C1 segment of cervical spinal cord (tissue), 14 donors: ENCODE results near the gene C19orf18.
"Not testable (repeated sequence)": the region's sequence is repeated elsewhere in the genome, so short reads cannot be mapped to it uniquely, and the experiment has no call there.

ENCODE experiments used
- DNase-seq, 14 donors: peaks; one replicate each; lab custom pipeline; 2025; lab: John Stamatoyannopoulos, UW

C19orf18 gene

DNA sequence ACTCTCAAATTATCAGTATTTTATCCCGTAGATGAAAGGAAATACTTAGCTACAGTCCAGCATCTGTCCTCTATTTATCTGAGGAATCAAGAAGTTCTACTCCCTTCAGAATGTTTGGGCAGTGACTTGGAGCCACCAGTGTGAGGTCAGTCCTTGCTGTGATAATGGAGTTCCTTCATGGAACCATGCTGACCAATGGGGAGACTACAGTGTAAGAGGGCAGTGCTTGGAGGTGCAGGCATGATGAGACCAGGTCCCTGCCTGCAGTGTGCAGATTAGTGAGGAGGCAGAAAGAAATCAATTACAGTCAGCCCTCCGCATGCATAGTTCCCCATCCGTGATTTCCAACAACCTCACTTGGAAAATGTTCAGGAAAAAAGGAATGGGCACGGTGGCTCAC lies at the start of gene C19orf18:
Gene C19orf18, minus strand, starts transcription at position 101 of the 400 bp plus-strand sequence. CDS start 102 bp downstream, outside the sequence.
- DNase-seq = no peak

DNA sequence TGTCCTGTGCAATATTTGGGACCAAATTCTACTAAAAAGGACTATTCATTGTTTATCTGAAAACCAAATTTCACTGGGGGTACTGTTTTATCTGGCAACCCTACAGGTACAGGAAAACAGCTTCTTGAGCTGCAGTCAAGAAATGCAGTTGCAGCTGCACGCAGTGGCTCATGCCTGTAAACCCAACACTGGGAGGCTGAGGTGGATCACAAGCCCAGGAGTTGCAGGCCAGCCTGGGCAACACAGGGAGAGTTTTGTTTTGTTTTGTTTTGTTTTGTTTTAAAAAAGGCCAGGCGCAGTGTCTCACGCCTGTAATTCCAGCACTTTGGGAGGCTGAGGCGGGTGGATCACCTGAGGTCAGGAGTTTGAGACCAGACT lies 47.9 kb upstream of the C19orf18 start:
- no peak for DNase-seq

DNA sequence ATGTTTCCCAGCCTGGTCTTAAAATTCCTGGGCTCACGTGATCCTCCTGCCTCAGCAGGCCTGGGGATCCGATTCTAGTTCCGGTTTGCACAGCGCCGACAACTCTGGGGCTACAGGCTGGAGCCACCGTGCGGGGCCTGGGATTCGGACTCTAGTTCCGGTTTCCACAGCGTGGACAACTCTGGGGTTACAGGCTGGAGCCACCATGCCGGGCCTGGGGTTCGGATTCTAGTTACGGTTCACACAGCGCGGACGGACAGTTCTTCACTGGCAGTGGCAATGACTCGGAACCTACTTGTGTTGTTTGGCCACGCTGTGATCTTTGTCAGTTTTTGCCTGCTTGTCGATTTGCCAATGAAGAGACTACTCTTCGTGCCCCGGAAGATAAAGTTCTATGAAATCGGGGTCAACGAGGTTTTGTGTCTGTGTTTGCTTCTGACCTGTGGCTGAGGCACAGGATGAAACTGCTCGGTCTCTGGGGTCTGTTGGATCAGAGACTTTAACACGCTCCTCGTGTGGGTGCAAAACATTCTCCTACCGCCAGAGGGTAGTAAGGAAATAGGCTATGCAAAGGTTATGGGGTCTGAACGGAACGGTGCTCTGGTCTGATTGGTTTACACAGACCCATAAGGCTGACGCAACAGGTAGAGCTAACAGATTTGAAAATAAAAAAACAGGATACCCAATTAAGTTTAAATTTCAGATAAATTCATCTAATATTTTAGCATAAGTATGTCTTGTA lies 47.4 kb upstream of the C19orf18 start:
- peak in 11 of 14 donors; percentile 4 to 58 (median 14) for DNase-seq

DNA sequence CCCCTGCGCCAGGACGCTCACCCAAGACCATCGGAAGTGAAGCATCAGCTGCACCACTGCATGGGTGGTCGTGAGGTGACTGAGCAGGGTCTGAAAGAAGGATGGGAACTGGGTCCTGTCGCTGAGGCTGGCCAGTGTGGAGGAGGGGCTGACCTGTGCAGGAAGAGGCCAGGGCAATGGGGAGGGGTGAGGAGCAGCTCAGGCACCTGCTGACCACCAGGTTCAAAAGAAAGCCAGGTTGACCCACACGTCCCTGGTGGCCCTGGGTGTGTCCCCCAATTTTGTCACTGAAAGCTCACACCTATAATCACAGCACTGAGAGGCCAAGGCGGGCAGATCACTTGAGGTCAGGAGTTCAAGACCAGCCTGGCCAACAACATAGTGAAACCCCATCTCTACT lies 45.8 kb upstream of the C19orf18 start:
- DNase-seq = no peak

DNA sequence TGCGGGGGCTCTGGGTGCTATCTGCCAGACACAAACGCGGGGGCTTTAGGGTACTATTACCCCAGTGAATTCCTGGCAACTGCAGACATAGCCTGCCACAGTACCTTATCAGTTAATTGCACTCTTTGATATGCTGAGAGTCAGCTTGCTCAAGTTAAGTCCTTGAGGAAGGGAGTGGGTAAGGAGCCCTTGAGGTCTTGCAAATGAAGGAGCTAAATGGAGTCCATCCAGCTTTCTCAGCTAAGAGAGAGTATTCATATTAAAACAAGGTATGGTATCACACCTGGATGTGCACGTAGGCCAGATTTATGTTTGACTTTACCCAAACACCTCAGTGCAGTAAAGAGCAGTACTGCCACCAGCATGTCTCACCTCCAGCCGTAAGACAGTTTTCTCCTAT lies 39.8 kb upstream of the C19orf18 start:
- DNase-seq = no peak

DNA sequence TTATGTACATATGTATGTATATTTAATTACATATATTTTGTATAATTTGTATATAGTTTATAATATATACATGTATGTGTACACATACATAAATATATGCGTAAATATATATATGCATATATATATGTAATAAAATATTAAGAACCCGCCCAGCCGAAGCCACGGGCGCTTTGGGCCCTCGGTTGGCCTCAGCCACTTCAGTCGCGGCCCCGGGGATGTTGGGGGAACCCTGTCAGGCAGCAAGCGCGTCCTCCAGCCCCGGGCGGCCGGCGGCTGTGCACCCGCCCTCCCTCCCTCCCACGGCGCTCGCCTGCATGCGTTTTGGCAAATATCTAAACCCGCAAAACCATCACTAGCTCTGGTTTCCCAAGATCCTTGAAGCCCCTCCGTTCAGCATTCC lies 36.2 kb upstream of the C19orf18 start:
- DNase-seq = no peak

DNA sequence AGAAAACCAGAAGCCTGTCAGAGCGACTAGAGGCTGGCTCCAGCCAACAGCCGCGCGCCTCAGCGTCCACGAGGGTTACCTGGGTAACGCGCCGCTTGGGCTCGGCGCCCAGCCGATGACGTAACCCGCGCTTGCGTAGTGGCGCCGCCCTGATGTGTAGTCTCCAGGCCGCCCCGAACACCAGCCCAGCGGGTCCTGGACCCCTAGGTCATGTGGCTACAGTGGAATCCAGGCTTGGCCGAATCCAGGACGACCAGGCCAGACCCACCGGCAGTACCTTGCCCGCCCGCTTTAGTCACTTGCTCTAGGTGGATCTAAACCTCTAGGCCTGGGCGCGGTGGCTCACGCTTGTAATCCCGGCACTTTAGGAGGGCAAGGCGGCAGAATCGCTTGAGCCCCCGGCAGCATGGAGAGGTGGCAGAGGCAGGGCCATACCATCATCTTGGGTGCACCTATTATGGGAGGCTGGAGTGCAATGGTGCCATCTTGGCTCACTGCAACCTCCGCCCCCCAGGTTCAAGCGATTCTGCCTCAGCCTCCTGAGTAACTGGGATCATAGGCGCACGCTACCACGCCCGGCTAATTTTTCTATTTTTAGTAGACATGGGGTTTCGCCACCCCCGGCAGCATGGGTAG lies 35.5 kb upstream of the C19orf18 start:
- peak; percentile 20 to 93 (median 82) for DNase-seq

DNA sequence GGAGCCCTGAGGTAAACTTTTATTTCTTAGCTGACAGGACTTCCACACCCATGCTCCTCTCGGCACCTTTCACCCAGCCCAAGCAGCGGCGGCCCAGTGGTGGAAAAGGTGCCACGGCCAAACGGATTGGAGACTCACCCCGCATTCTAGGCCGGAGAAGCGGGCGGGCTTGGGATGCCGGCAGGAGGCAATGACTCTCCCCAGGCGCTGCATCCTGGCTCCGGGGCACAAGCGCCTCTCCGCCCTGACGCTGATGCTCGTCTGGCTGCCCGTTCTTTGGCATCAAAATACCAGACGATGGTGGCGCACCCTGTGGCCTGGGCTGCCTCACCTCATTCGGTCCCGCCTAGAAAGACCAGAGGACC lies 34.9 kb upstream of the C19orf18 start:
- DNase-seq = no peak

DNA sequence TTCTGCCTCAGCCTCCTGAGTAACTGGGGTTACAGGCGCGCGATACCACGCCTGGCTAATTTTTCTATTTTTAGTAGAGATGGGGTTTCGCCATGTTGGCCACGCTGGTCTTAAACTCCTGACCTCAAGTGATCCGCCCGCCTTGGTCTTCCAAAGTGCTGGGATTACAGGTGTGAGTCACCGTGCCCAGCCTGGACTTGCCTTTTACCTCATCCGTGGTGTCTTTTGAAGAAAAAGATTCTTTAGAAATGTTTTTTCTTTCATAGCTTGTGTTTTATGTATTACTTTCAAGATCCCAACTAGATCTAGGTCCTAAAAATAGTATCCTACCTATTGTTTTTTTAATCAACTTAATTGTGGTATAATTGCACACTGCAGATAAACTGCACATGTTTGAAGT lies 34.5 kb upstream of the C19orf18 start:
- DNase-seq = not testable (repeated sequence)

DNA sequence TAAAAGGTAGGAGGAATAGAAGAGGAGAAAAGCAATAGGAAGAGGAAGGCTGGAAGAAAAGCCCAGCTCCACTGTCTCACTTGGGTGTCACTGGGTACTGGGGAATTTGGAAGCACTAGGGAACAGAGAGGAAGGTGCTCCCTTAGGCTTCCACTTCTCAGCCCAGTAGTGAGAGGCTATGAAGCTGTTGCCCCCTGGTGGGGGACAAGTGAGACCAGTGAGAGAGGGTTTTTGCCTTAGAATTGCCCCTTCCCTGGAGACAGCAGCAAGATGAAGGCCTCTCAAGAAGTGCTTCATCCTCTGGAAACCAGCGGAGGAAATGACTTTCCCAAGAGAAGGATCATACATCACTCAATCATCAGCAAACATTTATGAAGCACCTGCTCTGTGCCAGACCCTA lies 33.0 kb upstream of the C19orf18 start:
- no peak for DNase-seq

DNA sequence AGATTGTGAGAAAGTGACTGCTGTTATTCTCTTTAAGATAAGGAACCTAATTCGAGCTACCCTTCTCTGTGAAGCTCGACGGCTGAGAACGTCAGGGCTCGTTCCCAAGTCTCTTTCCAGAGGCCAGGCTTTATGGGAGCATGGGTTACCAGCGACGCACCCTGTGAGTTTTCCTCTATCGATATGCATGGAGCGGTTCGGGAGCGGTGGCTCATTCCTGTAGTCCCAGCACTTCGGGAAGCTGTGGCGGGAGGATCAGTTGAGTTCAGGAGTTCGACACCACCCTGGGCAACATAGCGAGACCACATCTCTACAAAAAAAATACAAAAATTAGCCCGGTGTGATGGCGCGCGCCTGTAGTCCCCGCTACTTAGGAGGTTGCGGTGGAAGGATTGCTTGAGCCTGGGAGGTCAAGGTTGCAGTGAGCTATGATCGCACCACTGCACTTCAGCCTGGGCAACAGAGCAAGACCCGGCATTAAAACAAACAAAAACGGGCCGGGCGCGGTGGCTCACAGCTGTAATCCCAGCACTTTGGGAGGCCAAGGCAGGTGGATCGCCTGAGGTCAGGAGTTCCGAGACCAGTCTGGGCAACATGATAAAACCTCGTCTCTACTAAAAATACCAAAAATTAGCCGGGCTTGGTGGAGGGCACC lies 29.0 kb upstream of the C19orf18 start:
- DNase-seq = peak in 1 of 14 donors; percentile 32

DNA sequence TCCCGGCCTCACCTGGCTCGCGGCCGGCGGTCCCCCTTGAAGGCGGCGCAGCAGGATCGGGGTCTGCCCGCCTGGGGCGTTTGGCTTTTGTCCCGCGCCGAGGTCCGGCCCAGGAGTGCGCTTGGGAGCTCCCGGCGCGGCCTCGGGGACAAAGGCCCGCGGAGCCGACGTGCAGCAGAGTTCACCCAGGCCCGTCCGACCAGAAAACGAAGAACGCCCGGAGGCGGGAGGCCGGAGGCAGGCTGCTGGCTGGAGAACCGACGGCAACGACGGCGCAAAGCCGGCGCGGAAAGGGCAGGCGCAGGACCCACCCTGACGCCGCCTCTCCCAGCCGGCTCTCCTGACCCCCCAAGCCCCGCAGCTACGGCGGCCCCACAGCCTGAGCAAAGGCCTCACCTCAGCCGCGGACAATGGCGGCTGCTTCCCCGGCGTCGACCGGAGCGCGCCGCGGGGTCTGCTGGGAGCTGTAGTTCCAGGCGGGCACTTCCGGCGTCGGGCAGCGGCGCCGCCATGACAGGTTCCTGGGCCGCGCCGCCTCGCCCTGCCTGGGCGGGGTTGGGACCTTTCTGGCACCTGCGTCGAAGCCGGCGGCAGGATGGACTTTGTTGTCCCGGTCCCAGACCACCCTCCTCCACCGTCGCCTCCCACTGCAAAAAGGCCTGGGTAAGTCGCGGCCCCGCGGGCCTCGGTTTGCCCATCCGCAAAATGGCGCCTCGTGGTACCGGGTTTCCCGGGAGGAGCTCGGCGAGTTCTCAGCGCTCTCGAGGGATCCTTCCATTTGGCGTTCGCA lies 28.2 kb upstream of the C19orf18 start, which contains the start of gene ZNF606:
Gene ZNF606, minus strand, starts transcription at position 437 of the 790 bp plus-strand sequence. CDS start 1,501 bp downstream, outside the sequence.
- DNase-seq = peak; percentile 15 to 89 (median 78)

DNA sequence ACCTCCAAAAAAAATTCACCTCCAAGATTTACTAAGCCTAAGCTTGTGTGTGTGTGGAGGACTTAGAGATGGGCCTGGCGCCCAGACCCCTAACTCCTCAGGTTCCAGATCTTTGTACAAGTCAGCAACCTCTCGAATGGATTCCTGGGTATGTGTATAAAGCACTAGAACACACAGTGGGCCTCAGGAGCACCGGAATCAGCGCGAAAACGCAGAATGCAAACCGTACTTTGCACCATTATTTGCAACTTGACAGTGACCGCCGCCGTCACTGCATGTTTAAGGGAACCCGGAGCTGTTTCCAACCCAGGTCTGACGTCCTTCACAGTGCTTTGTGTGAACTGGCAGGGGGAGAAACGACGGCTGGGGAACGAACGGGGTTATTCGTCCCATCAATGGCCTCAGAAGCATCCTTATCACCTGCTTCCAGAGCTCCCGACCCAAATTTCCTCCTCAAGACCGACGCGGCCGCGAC lies 27.6 kb upstream of the C19orf18 start:
- peak in 1 of 14 donors; percentile 58 for DNase-seq

DNA sequence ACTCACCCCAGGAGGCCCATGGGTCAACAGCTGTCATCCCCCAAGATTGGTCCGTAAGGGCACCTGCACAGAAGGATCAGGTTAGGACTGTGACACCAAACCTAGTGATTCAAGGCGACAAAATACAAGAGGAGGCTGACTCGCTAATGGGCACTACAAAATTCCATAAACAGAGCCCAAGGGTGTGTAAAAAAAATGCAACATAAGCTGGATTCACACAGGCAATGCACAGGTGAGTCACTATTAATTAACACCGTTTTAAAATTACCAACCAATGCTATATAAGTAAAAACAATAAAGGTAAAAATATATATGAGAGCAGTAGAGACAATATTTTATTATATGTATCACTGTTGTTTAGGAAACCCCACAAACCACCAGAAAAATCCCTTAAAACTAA lies 26.3 kb upstream of the C19orf18 start:
- DNase-seq = no peak

DNA sequence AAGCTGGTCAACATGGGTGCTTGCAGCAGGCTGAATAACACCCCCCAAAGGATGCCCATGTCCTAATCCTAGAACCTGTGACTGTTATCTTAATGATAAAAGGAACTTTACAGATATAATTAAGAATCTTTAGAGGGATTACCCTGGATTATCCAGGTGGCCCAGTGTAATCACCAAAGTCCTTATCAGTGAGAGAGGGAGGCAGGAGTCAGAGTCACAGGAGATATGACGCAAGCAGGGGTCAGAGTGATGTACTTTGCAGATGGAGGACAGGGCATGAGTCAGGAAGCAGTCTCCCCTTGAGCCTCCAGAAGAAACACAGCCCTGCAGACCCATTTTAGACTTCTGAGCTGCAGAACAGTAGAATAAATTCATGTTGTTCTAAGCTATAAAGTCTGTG lies 18.5 kb upstream of the C19orf18 start:
- no peak for DNase-seq

DNA sequence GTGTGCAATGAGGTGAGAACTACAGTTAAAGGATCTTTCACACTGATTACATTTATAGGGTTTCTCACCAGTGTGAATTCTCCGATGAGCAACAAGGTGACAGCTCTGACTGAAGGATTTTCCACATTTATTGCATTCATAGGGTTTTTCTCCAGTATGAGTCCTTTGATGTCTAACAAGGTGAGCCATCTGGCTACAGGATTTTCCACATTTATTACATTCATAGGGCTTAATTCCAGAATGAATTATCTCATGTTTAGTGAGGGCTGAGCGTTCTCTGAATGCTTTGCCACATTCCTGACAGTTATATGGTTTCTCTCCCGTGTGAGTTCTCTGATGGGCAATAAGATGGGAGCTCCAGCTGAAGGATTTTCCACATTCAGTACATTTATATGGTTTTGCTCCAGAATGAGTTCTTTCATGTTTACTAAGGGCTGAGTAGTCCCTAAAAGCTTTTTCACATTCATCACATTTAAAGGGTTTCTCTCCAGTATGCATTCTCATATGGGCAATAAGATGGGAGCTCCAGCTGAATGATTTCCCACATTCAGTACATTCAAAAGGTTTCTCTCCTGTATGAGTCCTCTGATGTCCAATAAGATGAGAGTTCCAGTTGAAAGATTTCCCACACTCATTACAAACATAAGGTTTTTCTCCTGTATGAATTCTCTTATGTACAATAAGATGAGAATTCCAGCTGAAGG lies 4.4 kb upstream of the C19orf18 start:
- no peak for DNase-seq

DNA sequence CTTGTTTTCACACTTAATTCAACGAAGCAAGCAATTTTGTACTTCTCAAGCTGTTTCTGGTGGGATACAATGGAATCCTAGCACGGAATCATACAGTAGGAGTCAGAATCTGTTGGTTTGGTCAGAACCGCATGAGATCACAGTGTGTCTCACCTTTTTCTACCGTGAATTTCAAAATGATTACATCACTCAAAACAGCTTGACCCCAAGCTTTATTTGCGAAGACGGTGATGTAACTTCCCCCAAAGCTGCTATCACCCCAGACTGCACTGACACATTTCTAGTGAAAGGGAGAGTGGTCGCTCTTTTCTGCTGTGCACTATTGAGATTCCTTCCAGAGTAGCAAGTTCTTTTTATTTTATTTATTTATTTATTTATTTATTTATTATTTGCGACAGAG lies 9.6 kb downstream of the C19orf18 start:
- no peak for DNase-seq

DNA sequence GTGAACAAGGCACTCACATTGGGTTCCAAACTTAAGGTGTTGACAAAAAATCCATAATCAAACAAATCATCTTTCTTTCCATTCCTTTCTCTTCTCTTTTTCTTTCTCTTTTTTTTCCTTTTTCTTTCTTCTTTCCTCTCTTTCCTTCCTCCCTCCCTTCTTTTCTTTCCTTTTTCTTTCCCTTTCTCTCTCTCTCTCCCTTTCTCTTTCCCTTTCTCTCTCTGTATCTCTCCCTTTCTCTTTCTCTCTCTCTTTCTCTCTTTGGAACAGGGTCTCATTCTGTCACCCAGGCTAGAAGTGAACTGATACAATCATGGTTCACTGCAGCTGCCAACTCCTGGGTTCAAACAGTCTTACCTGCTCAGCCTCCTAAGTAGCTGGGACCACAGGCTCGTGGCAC lies 12.5 kb downstream of the C19orf18 start:
- DNase-seq = no peak

DNA sequence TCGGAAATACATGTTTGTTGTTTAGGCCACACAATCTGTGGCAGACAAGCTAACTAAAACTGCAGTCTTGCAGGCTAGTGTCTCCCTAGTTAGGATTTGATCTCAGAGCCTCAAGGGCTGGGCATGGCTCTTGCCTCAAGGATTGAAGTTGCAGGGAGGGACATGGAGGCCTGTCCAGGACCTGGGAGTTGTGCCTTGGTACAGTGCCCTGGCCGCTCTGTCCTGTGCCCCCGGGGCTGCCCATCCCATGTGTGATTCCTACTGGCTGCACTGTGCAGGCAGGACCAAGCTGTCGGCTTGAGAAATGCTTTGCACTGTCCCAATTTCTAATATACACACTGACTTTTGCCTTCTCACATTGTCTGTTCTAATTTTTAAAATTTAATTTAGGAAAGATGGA lies 19.3 kb downstream of the C19orf18 start:
- DNase-seq = no peak

DNA sequence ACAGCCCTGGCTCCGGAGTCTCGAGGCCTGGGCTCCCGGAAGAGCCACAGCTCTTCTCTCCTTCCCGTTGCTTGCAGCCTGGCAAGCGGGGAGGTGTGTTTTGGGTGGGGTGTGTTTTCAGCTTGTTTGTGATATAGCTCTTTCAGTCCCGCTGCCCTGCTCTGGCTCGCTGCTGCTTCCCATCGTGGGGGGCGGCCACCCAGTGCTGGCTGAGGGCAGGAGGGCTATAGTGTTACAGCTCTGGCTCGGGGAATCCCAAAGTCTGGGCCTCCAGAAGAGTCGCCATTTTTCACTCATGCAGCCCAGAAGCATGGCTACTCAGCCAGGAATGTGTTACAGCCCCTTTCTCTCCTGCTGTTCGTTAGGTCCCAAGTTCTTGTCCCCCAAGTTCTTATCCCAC lies 24.6 kb downstream of the C19orf18 start:
- DNase-seq = no peak

DNA sequence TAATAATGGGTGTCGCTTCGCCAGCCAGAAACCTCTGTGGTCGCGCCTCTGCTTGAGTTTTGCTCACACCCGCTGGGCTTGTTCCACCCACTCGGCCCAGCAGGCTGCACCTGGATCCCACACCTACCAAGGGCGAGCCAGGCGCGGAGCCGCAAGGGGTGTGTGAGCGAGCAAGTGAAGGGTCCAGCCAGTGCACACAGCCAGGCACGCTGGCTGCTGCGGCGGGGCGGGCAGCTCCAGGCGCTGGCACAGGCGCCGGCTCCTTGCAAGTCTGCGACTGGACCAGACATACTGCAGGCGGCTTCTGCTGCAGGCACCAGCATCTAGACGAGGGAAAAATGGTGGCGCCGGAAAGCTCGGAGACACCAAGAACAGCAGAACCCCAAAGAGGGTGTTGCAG lies 25.0 kb downstream of the C19orf18 start:
- DNase-seq = no peak
